K562 (cell line): Measurements from ENCODE around the gene FNDC11. TPM values are rescaled to one million over a fixed set of nuclear protein-coding genes. Genes with fewer than 3 reads are reported as not detected.

Experiments
- ARID4B ChIP-seq: sonication (generic); formaldehyde crosslinking; IDR thresholded peaks from 2 replicates; pipeline ENCODE4 v1.8.0; 2022; ENCODE audit warnings: mild to moderate bottlenecking, missing genetic modification reagents
- CHD7 ChIP-seq: fragments of 200-600 bp; sonication (generic); IDR thresholded peaks from one replicate; pipeline ENCODE4 v1.6.1; 2012; ENCODE audit warnings: mild to moderate bottlenecking, low read depth, low read length, inconsistent platforms
- CREB5 ChIP-seq: fragments of 250-450 bp; sonication (Bioruptor Pico); IDR thresholded peaks from 2 replicates; pipeline ENCODE4 v1.5.0; 2020; ENCODE audit warnings: mild to moderate bottlenecking
- JUN ChIP-seq, 2 experiments: sonication (generic) in 1 of 2; formaldehyde crosslinking in 1 of 2; IDR thresholded peaks; 2 replicates each; pipeline versions ENCODE4 v1.6.1 to v1.8.0; 2012 to 2022; ENCODE audit warnings: borderline replicate concordance in 2 of 2, mild to moderate bottlenecking in 2 of 2, improper control_type of control experiment in 1 of 2, low read depth in 1 of 2, low read length in 1 of 2, missing genetic modification reagents in 1 of 2
- MCM7 ChIP-seq, 2 experiments: fragments of 450-650 bp; IDR thresholded peaks; 2 replicates each; pipeline ENCODE4 v1.6.1; 2016 to 2018
- NFYB ChIP-seq: IDR thresholded peaks from 2 replicates; pipeline ENCODE4 v1.6.1; 2011; ENCODE audit warnings: mild to moderate bottlenecking, moderate library complexity; ENCODE audit not compliant: insufficient read length; ENCODE audit errors: extremely low read depth
- NR3C1 ChIP-seq: sonication (generic); formaldehyde crosslinking; IDR thresholded peaks from 2 replicates; pipeline ENCODE4 v1.8.1; 2022; ENCODE audit warnings: missing genetic modification reagents
- SMAD2 ChIP-seq: fragments of 150-350 bp; IDR thresholded peaks from 2 replicates; pipeline ENCODE4 v1.6.1; 2014; ENCODE audit warnings: low read depth, mild to moderate bottlenecking, low read length
- SNRNP70 ChIP-seq: fragments of 200-400 bp; formaldehyde crosslinking; optimal IDR thresholded peaks from 2 replicates; pipeline ENCODE3; 2017; ENCODE audit warnings: low read depth, low read length
- polyA plus RNA-seq, 8 experiments: library from polyadenylated mRNA; depleted of rRNA in 4 of 8; stranded (reverse) in 5 of 8; unstranded in 3 of 8; fragments of >200 nt; fragmentation: Nextera tagmentation in 2 of 8; fragmentation: Illumina TruSeq in 1 of 8; extraction: Ambion mirVana in 2 of 8; extraction: Trizol in 1 of 8; gene quantifications; 2 replicates each; pipeline versions ENCODE4 v1.2.1 to v1.2.3, GENCODE V29; 2011 to 2014; ENCODE audit warnings: inconsistent platforms in 1 of 8, missing spikeins in 1 of 8
- total RNA-seq, 7 experiments: library from RNA; depleted of rRNA in 6 of 7; stranded (reverse); fragments of >200 nt in 6 of 7; fragmentation: Illumina TruSeq in 2 of 7; extraction: Trizol in 2 of 7; gene quantifications; 2 replicates each; pipeline versions ENCODE4 v1.2.1 to v1.2.3, GENCODE V29; 2011 to 2021; ENCODE audit warnings: low replicate concordance in 1 of 7

Gene FNDC11
- total and polyA plus RNA-seq, 9 of the 15 experiments (the other 6 are each of a cell fraction or from before 2014, with no cell fraction given), result 0.08 to 2.3 (median 0.64) TPM; not detected in 2

GRCh38 chr20:63520934-63521601 is 32.9 kb upstream of the FNDC11 start (continued):
- TF ChIP-seq CHD7, result no peak
- no peak for TF ChIP-seq NFYB
- TF ChIP-seq SNRNP70, result no peak
- no peak for TF ChIP-seq MCM7 (IDR thresholded peaks at IDR 0.05)
- no peak for TF ChIP-seq SMAD2
- TF ChIP-seq JUN (IDR thresholded peaks at IDR 0.05; ENCODE audit: borderline replicate concordance, low read depth, low read length), result no peak
- no peak for TF ChIP-seq JUN (CRISPR knock-in tag; IDR thresholded peaks at IDR 0.05; ENCODE audit: borderline replicate concordance)
- peak; percentile 87; the same call in 1 of the 2 replicates for TF ChIP-seq NR3C1 (CRISPR knock-in tag)
- peak; percentile 64; the same call in 1 of the 2 replicates for TF ChIP-seq ARID4B (CRISPR knock-in tag)
- no peak for TF ChIP-seq CREB5
